H1 (cell line): Measurements from ENCODE around the gene ARAP2. TPM values are rescaled to one million over a fixed set of nuclear protein-coding genes. Genes with fewer than 3 reads are reported as not detected.

ENCODE experiments used
- CTCF ChIA-PET: fragments of 300-600 bp; sonication (Branson Sonifier 250); formaldehyde crosslinking; loops from one replicate; lab custom pipeline; 2021; ENCODE audit not compliant: partially characterized antibody; lab: Charles Lee
- POLR2A ChIA-PET: fragments of 300-600 bp; sonication (Branson Sonifier 250); formaldehyde crosslinking; loops from one replicate; lab custom pipeline; 2021; ENCODE audit warnings: inconsistent platforms; ENCODE audit not compliant: partially characterized antibody; lab: Charles Lee
- DNase-seq, 2 experiments: peaks; one replicate each; pipeline versions ENCODE4 v3.0.0 to v3.0.0-alpha.2; 2010 to 2022; ENCODE audit warnings: low spot score in 2 of 2, low read depth in 1 of 2, mixed read lengths in 1 of 2
- FAIRE-seq: peaks from 2 replicates; lab custom pipeline; 2011; peaks lifted over from hg19 to GRCh38; lab: Jason Lieb, UNC
- H2AFZ ChIP-seq: 2 replicates; pipeline ENCODE4 v1.8.1; 2012; ENCODE audit warnings: low read length, inconsistent platforms
- H2AK5ac ChIP-seq: 2 replicates; pipeline ENCODE4 v1.6.1; 2013; ENCODE audit warnings: low read depth, low read length
- H2BK120ac ChIP-seq: replicated peaks from 2 replicates; pipeline ENCODE3; 2013; ENCODE audit warnings: low read depth, low read length, inconsistent platforms
- H2BK12ac ChIP-seq: 2 replicates; pipeline ENCODE4 v1.6.1; 2013; ENCODE audit warnings: low read depth, low read length
- H2BK15ac ChIP-seq: 2 replicates; pipeline ENCODE4 v1.6.1; 2013; ENCODE audit warnings: low read length
- H2BK20ac ChIP-seq: 2 replicates; pipeline ENCODE4 v1.6.1; 2013; ENCODE audit warnings: low read length
- H2BK5ac ChIP-seq: 2 replicates; pipeline ENCODE4 v1.6.1; 2013; ENCODE audit warnings: low read depth, low read length
- H3K14ac ChIP-seq: 2 replicates; pipeline ENCODE4 v1.6.1; 2013; ENCODE audit warnings: inconsistent platforms; ENCODE audit not compliant: insufficient read length
- H3K18ac ChIP-seq: 2 replicates; pipeline ENCODE4 v1.6.1; 2013; ENCODE audit warnings: low read length; ENCODE audit errors: extremely low read depth
- H3K23ac ChIP-seq: 2 replicates; pipeline ENCODE4 v1.6.1; 2013; ENCODE audit warnings: inconsistent platforms; ENCODE audit not compliant: insufficient read length
- H3K23me2 ChIP-seq: 2 replicates; pipeline ENCODE4 v1.6.1; 2013; ENCODE audit warnings: low read depth, low read length
- H3K27ac ChIP-seq: 2 replicates; pipeline ENCODE4 v1.6.1; 2011; ENCODE audit warnings: low read depth, low read length, inconsistent platforms
- H3K27me3 ChIP-seq, 4 experiments: replicated peaks in 1 of 4; 1 replicate in 1 of 4; 2 replicates in 3 of 4; pipeline versions ENCODE4 v1.6.1 to v1.8.1; 2011 to 2013; ENCODE audit warnings: low read length in 3 of 4, mild to moderate bottlenecking in 3 of 4, inconsistent platforms in 2 of 4, mixed read lengths in 2 of 4, moderate library complexity in 1 of 4; ENCODE audit not compliant: control insufficient read depth in 3 of 4, insufficient read depth in 3 of 4; ENCODE audit errors: extremely low read depth in 1 of 4
- H3K36me3 ChIP-seq, 4 experiments: 2 replicates each; pipeline versions ENCODE4 v1.6.1 to v1.8.1; 2011 to 2013; ENCODE audit warnings: mild to moderate bottlenecking in 4 of 4, low read length in 3 of 4, moderate library complexity in 2 of 4, control low read depth in 1 of 4, inconsistent platforms in 1 of 4; ENCODE audit not compliant: insufficient read depth in 4 of 4, control insufficient read depth in 2 of 4
- H3K4ac ChIP-seq: replicated peaks from 2 replicates; pipeline ENCODE3; 2013; ENCODE audit warnings: low read length, low read depth, mixed read lengths, inconsistent platforms; ENCODE audit not compliant: insufficient read length
- H3K4me1 ChIP-seq, 4 experiments: replicated peaks in 1 of 4; 1 replicate in 1 of 4; 2 replicates in 3 of 4; pipeline versions ENCODE4 v1.6.1 to v1.8.1; 2011 to 2013; ENCODE audit warnings: low read length in 3 of 4, inconsistent platforms in 2 of 4, mixed read lengths in 1 of 4; ENCODE audit not compliant: insufficient read depth in 4 of 4, control insufficient read depth in 3 of 4
- H3K4me2 ChIP-seq, 2 experiments: 2 replicates each; pipeline versions ENCODE4 v1.6.1 to v1.8.1; 2011 to 2013; ENCODE audit warnings: low read depth in 2 of 2, low read length in 2 of 2, control low read depth in 1 of 2, inconsistent platforms in 1 of 2, mild to moderate bottlenecking in 1 of 2; ENCODE audit not compliant: insufficient read depth in 1 of 2
- H3K4me3 ChIP-seq, 4 experiments: fragments of 200-600, 300-600 bp in 1 of 4; sonication (generic), shearing (Covaris generic), sonication (Bioruptor Twin) in 1 of 4; 2 replicates each; pipeline versions ENCODE4 v1.5.1 to v1.8.1; 2011 to 2016; ENCODE audit warnings: low read length in 4 of 4, low read depth in 3 of 4, control low read depth in 2 of 4, inconsistent platforms in 2 of 4, mild to moderate bottlenecking in 2 of 4, mixed read lengths in 1 of 4, moderate library complexity in 1 of 4; ENCODE audit not compliant: insufficient read depth in 2 of 4; ENCODE audit errors: extremely low read depth in 1 of 4
- H3K56ac ChIP-seq: replicated peaks from 2 replicates; pipeline ENCODE3; 2013; ENCODE audit warnings: low read depth, mild to moderate bottlenecking, mixed read lengths, low read length, inconsistent platforms; ENCODE audit not compliant: insufficient read length
- H3K79me1 ChIP-seq: 2 replicates; pipeline ENCODE4 v1.6.1; 2013; ENCODE audit warnings: low read depth, low read length, control low read depth
- H3K79me2 ChIP-seq, 2 experiments: 2 replicates each; pipeline versions ENCODE4 v1.6.1 to v1.8.1; 2012 to 2013; ENCODE audit warnings: low read length in 2 of 2, mild to moderate bottlenecking in 2 of 2, inconsistent platforms in 1 of 2; ENCODE audit not compliant: insufficient read depth in 2 of 2, control insufficient read depth in 1 of 2
- H3K9ac ChIP-seq, 4 experiments: replicated peaks in 1 of 4; 1 replicate in 1 of 4; 2 replicates in 3 of 4; pipeline versions ENCODE4 v1.6.1 to v1.8.1; 2011 to 2013; ENCODE audit warnings: low read depth in 3 of 4, low read length in 3 of 4, control low read depth in 2 of 4, mild to moderate bottlenecking in 2 of 4, moderate library complexity in 2 of 4, inconsistent platforms in 1 of 4; ENCODE audit errors: extremely low read depth in 1 of 4
- H3K9me3 ChIP-seq, 2 experiments: 2 replicates each; pipeline versions ENCODE4 v1.6.1 to v1.8.1; 2012 to 2013; ENCODE audit warnings: mild to moderate bottlenecking in 2 of 2, moderate library complexity in 2 of 2, control low read depth in 1 of 2, inconsistent platforms in 1 of 2, low read depth in 1 of 2, low read length in 1 of 2, mixed read lengths in 1 of 2; ENCODE audit not compliant: insufficient read depth in 2 of 2
- H4K20me1 ChIP-seq, 2 experiments: replicated peaks in 1 of 2; 2 replicates each; pipeline versions ENCODE3 to v1.8.1; 2011 to 2013; ENCODE audit warnings: inconsistent platforms in 2 of 2, low read length in 2 of 2, mild to moderate bottlenecking in 1 of 2; ENCODE audit not compliant: insufficient read depth in 2 of 2, control insufficient read depth in 1 of 2
- H4K5ac ChIP-seq: 2 replicates; pipeline ENCODE4 v1.6.1; 2013; ENCODE audit warnings: low read length, low read depth, mixed read lengths, inconsistent platforms; ENCODE audit not compliant: insufficient read length
- H4K8ac ChIP-seq: 2 replicates; pipeline ENCODE4 v1.8.0; 2013; ENCODE audit warnings: mild to moderate bottlenecking, moderate library complexity, low read length, inconsistent platforms; ENCODE audit not compliant: insufficient read depth; ENCODE audit errors: extremely low read depth
- H4K91ac ChIP-seq: replicated peaks from 2 replicates; pipeline ENCODE3; 2013; ENCODE audit warnings: low read length, mixed read lengths, inconsistent platforms; ENCODE audit not compliant: insufficient read length
- BRCA1 ChIP-seq: IDR thresholded peaks from 2 replicates; pipeline ENCODE4 v1.6.1; 2012; ENCODE audit warnings: low read depth, low read length, improper control_type of control experiment
- CREB1 ChIP-seq: IDR thresholded peaks from 2 replicates; pipeline ENCODE4 v1.6.1; 2012; ENCODE audit warnings: inconsistent platforms
- GTF2F1 ChIP-seq: IDR thresholded peaks from 2 replicates; pipeline ENCODE4 v1.6.1; 2012; ENCODE audit warnings: low read depth, low read length, improper control_type of control experiment, borderline replicate concordance
- HDAC2 ChIP-seq, 2 experiments: fragments of 300-600 bp in 1 of 2; sonication (generic) in 1 of 2; IDR thresholded peaks; 2 replicates each; pipeline ENCODE4 v1.6.1; 2011 to 2012; ENCODE audit warnings: low read depth in 2 of 2, low read length in 2 of 2, mild to moderate bottlenecking in 2 of 2, moderate library complexity in 2 of 2, borderline replicate concordance in 1 of 2, inconsistent platforms in 1 of 2
- KDM4A ChIP-seq: IDR thresholded peaks from one replicate; pipeline ENCODE4 v1.7.1; 2012; ENCODE audit warnings: low read depth, mild to moderate bottlenecking, moderate library complexity, low read length, inconsistent platforms; ENCODE audit not compliant: severe bottlenecking
- KDM5A ChIP-seq: fragments of 200-600 bp; IDR thresholded peaks from 2 replicates; pipeline ENCODE4 v1.7.1; 2012; ENCODE audit warnings: mild to moderate bottlenecking, low read length, inconsistent platforms, mixed read lengths
- POLR2A ChIP-seq, 2 experiments: IDR thresholded peaks; 1 replicate in 1 of 2; 2 replicates in 1 of 2; pipeline ENCODE4 v1.6.1; 2011; ENCODE audit warnings: low read depth in 2 of 2, low read length in 2 of 2, mild to moderate bottlenecking in 2 of 2; ENCODE audit errors: control extremely low read depth in 1 of 2
- SP4 ChIP-seq: IDR thresholded peaks from 2 replicates; pipeline ENCODE4 v1.6.1; 2012; ENCODE audit warnings: low read length, inconsistent platforms
- TCF12 ChIP-seq: IDR thresholded peaks from 2 replicates; pipeline ENCODE4 v1.6.1; 2011; ENCODE audit warnings: low read depth, mild to moderate bottlenecking, low read length
- WGBS, 2 experiments: shearing (Covaris generic) in 1 of 2; methylation state at CpG; one replicate each; pipeline versions ENCODE4 v1.1.6 to v1.1.7; 2013 to 2015; ENCODE audit warnings: low lambda C conversion rate in 2 of 2, mixed read lengths in 2 of 2, inconsistent platforms in 1 of 2, low coverage in 1 of 2, missing lambda C conversion rate in 1 of 2; ENCODE audit not compliant: insufficient replicate concordance in 2 of 2, insufficient coverage in 1 of 2, insufficient read length in 1 of 2; ENCODE audit errors: extremely low coverage in 1 of 2, missing lambda C conversion rate in 1 of 2; 5-methylcytosine and 5-hydroxymethylcytosine counted together
- polyA plus RNA-seq, 7 experiments: library from polyadenylated mRNA; depleted of rRNA in 3 of 7; stranded (reverse) in 5 of 7; unstranded in 2 of 7; fragments of >200 nt in 5 of 7; fragments of 200-250 nt in 2 of 7; gene quantifications; 1 replicate in 5 of 7; 2 replicates in 1 of 7; 4 replicates in 1 of 7; pipeline versions ENCODE4 v1.2.1 to v1.2.3, GENCODE V29; 2011 to 2013; ENCODE audit warnings: missing spikeins in 2 of 7, mixed read lengths in 2 of 7
- total RNA-seq: library from RNA; stranded (reverse); fragmentation: NEBNext Ultra II Directional; extraction: Animal tissue kit (Norgen Biotek cat#: 25700); gene quantifications from 2 replicates; pipeline ENCODE4 v1.2.1, GENCODE V29; 2021
- TF ChIP-seq, protein P1 (sequence below): IDR thresholded peaks from 2 replicates; pipeline ENCODE4 v1.6.1; 2012; ENCODE audit warnings: inconsistent platforms

The ARAP2 gene
- total and polyA plus RNA-seq, 2 of the 8 experiments (the other 6 are each of a cell fraction or from before 2014, with no cell fraction given), result 0.15 to 2.3 TPM

GRCh38 chr4:36214735-36215485 is 29.4 kb downstream of the ARAP2 start:
- Histone ChIP-seq H4K8ac (no peak overlapping the region), H3K14ac (no peak overlapping the region), H3K4ac (no peak overlapping the region), H3K4me2 (no peak overlapping the region), H3K27ac (no peak overlapping the region), H2BK12ac (no peak overlapping the region), H4K5ac (no peak overlapping the region), H3K36me3 (no peaks in the 10 kb centered on the region), H4K20me1 (no peaks in the 10 kb centered on the region), H2BK120ac (no peak overlapping the region), H3K18ac (no peak overlapping the region), H2AK5ac (no peak overlapping the region), H2BK5ac (no peak overlapping the region), H3K79me1 (no peaks in the 10 kb centered on the region), H2BK15ac (no peak overlapping the region), H4K91ac (no peak overlapping the region), H3K23ac (no peak overlapping the region), H3K4me1 (no peaks in the 10 kb centered on the region), H3K27me3 (no peaks in the 10 kb centered on the region), H3K4me3 (no peak overlapping the region), H3K56ac (no peak overlapping the region), H3K9ac (no peak overlapping the region), H3K79me2 (no peaks in the 10 kb centered on the region), H2BK20ac (no peak overlapping the region), H3K23me2 (no peaks in the 10 kb centered on the region), H2AFZ (no peak overlapping the region), H3K9me3 (no peaks in the 10 kb centered on the region)
- ChIA-PET POLR2A (no interaction called here), CTCF (interaction anchor here (0.8 kb wide), 1 partner anchor 16 kb away, joined by 3 read pairs; no protein-coding TSS in a partner anchor)
- WGBS, 2 experiments, result 72% methylated on average over 4 of the region's 4 CpGs; no CpG with 5 or more reads in 1 of the 2 experiments
- FAIRE-seq (no peak), DNase-seq (no peak)
- TF ChIP-seq BRCA1, result no peak
- TF ChIP-seq TCF12, result no peak
- TF ChIP-seq, protein P1, sequence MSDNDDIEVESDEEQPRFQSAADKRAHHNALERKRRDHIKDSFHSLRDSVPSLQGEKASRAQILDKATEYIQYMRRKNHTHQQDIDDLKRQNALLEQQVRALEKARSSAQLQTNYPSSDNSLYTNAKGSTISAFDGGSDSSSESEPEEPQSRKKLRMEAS, result no peak
- TF ChIP-seq SP4, result no peak
- no peak for TF ChIP-seq POLR2A (IDR thresholded peaks at IDR 0.05; ENCODE audit: control extremely low read depth in 1 of 2, low read depth in 2 of 2, low read length in 2 of 2)
- TF ChIP-seq KDM5A, result no peak
- TF ChIP-seq KDM4A, result no peak
- TF ChIP-seq GTF2F1, result no peak
- TF ChIP-seq HDAC2 (IDR thresholded peaks at IDR 0.05; ENCODE audit: borderline replicate concordance in 1 of 2, low read depth in 2 of 2, low read length in 2 of 2), result no peak
- TF ChIP-seq CREB1, result no peak
